Nephron progenitor cell (in vitro differentiated cells): ENCODE results near the gene GALNT10.

Experiments used
- DNase-seq: peaks from one replicate; pipeline ENCODE4 v3.0.0; 2021
- H3K27ac Mint-ChIP-seq: 2 replicates; pipeline ENCODE4 v1.8.0; 2021; ENCODE audit warnings: mild to moderate bottlenecking, moderate library complexity, mixed read lengths
- H3K27me3 Mint-ChIP-seq: 2 replicates; pipeline ENCODE4 v1.8.0; 2021; ENCODE audit warnings: mild to moderate bottlenecking, low read depth, mixed read lengths; ENCODE audit not compliant: poor library complexity
- H3K36me3 Mint-ChIP-seq: 2 replicates; pipeline ENCODE4 v1.8.0; 2021; ENCODE audit warnings: low read depth, mixed read lengths
- H3K4me1 Mint-ChIP-seq: 2 replicates; pipeline ENCODE4 v1.8.0; 2021; ENCODE audit warnings: mixed read lengths
- H3K4me3 Mint-ChIP-seq: 2 replicates; pipeline ENCODE4 v1.8.0; 2021; ENCODE audit warnings: mild to moderate bottlenecking, moderate library complexity, mixed read lengths
- H3K9me3 Mint-ChIP-seq: 2 replicates; pipeline ENCODE4 v1.8.0; 2021; ENCODE audit warnings: mild to moderate bottlenecking, moderate library complexity, mixed read lengths
- CTCF ChIP-seq: fragments of 200-600 bp; sonication (generic); IDR thresholded peaks from 2 replicates; pipeline ENCODE4 v1.5.0; 2021; ENCODE audit warnings: antibody characterized with exemption

Gene GALNT10

GRCh38 chr5:154237376-154237743 lies 46.8 kb downstream of the GALNT10 start:
- Mint-ChIP-seq H3K36me3 (no peaks in the 10 kb centered on the region), H3K27me3 (peaks cover 5% of the 10 kb centered on the region), H3K9me3 (no peaks in the 10 kb centered on the region), H3K4me1 (peaks cover 47% of the 10 kb centered on the region), H3K4me3 (no peak overlapping the region), H3K27ac (no peak overlapping the region)
- no peak for TF ChIP-seq CTCF
- no peak for DNase-seq

GRCh38 chr5:154237946-154238345 lies 47.4 kb downstream of the GALNT10 start:
- peaks cover 52% of the 10 kb centered on the region for H3K4me1 Mint-ChIP-seq
- no peak overlapping the region for H3K4me3 Mint-ChIP-seq
- H3K27me3 Mint-ChIP-seq: peaks cover 3% of the 10 kb centered on the region
- no peaks in the 10 kb centered on the region for H3K36me3 Mint-ChIP-seq
- no peaks in the 10 kb centered on the region for H3K9me3 Mint-ChIP-seq
- no peak overlapping the region for H3K27ac Mint-ChIP-seq
- no peak for TF ChIP-seq CTCF
- no peak for DNase-seq

GRCh38 chr5:154238776-154239481 lies 48.4 kb downstream of the GALNT10 start:
- DNase-seq: no peak
- Mint-ChIP-seq H3K4me1 (peaks cover 52% of the 10 kb centered on the region), H3K27me3 (peaks cover 3% of the 10 kb centered on the region), H3K27ac (no peak overlapping the region), H3K36me3 (no peaks in the 10 kb centered on the region), H3K9me3 (no peaks in the 10 kb centered on the region), H3K4me3 (no peak overlapping the region)
- no peak for TF ChIP-seq CTCF

GRCh38 chr5:154240595-154240994 lies 50.1 kb downstream of the GALNT10 start:
- H3K27me3 Mint-ChIP-seq: peaks cover 3% of the 10 kb centered on the region
- TF ChIP-seq CTCF: no peak
- H3K4me3 Mint-ChIP-seq: no peak overlapping the region
- DNase-seq: no peak
- peaks cover 9% of the 10 kb centered on the region for H3K36me3 Mint-ChIP-seq
- H3K9me3 Mint-ChIP-seq: no peaks in the 10 kb centered on the region
- H3K27ac Mint-ChIP-seq: no peak overlapping the region
- peaks cover 51% of the 10 kb centered on the region for H3K4me1 Mint-ChIP-seq

GRCh38 chr5:154241021-154241420 lies 50.5 kb downstream of the GALNT10 start:
- H3K27ac Mint-ChIP-seq: no peak overlapping the region
- H3K27me3 Mint-ChIP-seq: peaks cover 3% of the 10 kb centered on the region
- no peak overlapping the region for H3K4me3 Mint-ChIP-seq
- no peak for DNase-seq
- peaks cover 10% of the 10 kb centered on the region for H3K36me3 Mint-ChIP-seq
- H3K4me1 Mint-ChIP-seq: peaks cover 46% of the 10 kb centered on the region
- no peaks in the 10 kb centered on the region for H3K9me3 Mint-ChIP-seq
- TF ChIP-seq CTCF: no peak

GRCh38 chr5:154242442-154242841 lies 51.9 kb downstream of the GALNT10 start:
- H3K9me3 Mint-ChIP-seq: no peaks in the 10 kb centered on the region
- H3K36me3 Mint-ChIP-seq: peaks cover 10% of the 10 kb centered on the region
- DNase-seq: no peak
- TF ChIP-seq CTCF: no peak
- no peak overlapping the region for H3K4me3 Mint-ChIP-seq
- H3K4me1 Mint-ChIP-seq: peaks cover 33% of the 10 kb centered on the region
- H3K27ac Mint-ChIP-seq: no peak overlapping the region
- peaks cover 3% of the 10 kb centered on the region for H3K27me3 Mint-ChIP-seq
